HG02870 (cell line): ENCODE data around the gene CLPTM1L.

ENCODE experiments used
- ATAC-seq: cut with Tn5 transposase; IDR thresholded peaks from one replicate; pipeline ENCODE4 v1.9.1; 2021; ENCODE audit warnings: mild to moderate bottlenecking, moderate library complexity; ENCODE audit not compliant: unreplicated experiment

Gene CLPTM1L

DNA sequence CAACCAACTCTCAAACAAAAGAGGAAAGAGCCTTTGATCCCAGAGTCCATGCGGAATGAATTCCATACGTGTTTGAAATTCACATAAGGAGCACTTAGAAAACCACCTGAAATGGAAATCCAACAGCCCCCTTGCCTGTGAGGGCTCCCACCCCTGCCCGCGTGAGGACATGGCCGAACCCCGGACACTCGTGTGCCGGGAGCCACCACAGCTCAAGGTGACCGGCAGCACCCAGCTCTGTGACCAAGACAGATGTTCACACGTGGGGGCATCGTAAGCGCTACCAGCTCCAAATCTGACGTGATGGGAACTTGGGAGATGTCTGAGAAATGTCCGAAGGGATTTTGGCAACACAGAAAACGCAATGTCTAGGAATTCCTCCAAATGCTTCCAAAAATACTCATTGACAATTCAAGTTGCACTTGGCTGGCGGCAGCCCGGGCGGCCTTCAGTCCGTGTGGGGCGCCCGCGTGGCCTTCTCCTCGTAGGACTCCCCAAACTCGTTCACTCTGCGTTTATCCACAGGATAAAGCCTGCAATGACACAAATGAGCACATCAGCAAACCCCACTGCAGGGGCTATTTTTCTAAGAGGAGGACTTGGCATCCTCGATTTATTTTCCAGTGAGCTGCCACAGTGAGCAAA, 26.9 kb downstream of the CLPTM1L start:
- no peak for ATAC-seq

DNA sequence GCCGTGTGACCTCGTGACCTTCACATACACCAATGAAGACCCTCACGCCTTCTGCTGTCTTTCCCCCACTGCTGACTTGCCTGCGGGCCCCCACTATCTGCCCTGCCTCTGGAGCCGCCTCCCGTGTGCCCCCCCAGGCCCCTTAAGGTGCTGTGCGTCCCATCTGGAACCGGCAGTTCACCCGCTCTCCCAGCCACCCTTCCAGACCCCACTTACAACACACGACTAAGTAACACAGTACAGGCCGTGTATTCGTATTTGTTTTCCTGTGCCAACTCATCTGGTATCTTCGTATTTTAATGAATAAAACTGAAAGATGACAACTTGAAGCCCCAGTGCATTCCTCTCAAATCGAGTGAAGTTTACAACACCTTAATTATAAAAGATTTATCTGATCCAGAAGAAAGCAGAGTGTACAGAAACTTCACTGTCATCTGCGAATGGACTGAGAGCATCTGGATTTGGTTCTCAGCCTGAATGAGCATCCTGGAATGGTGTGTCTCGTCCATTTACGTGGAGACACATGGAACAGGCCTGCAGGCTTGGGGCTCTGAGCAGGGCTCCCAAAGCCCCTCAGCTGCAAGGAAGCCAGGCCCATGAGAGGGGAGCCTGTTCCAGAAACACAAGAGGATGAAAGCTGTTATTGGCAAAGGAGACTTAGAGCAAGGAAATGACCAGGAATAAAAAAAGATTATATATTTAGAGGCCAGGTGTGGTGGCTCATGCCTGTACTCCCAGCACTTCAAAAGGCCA, 28.1 kb downstream of the CLPTM1L start:
- ATAC-seq: no peak

DNA sequence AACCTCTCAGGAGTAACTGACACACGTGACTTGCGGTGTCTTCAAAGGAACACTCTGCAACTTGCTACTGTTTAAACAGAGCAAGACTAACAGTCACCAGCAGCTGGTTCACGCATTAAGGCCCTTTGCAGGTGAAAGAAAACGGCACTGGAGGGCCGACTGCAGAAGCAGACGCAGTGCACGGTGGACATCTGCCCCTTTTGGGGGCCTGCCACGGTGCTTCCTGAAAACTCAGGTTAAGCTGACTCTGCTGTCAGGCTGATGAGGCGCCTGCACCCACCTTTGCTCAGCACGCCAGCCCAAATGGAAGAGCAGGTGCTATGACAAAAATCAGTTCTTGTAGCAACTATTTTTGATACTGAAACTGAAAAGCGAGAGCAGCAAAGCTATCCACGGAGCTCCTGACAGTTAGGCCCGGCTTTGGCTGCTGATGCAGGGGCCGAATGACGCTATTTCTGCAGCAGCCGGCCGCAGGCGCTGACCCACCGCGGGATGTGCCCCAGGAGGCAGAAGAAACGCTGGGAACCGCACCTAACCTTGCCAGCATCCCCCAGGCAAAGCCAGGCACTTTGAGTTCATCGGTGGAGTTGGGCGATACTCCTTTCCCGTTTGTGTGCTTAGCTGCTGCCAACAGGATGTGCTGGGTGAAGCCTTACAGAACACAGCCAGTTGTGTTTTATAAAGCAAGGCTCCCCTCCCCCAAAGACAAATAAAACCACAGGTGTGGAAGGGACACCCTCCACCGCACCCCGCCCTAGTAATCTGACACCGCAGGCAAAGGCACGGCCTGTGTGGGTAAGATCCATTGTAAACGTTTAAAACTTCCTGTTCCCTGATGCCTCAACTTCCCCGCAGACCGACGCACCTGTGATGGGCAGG, 29.0 kb downstream of the CLPTM1L start:
- peak; percentile 58 for ATAC-seq

DNA sequence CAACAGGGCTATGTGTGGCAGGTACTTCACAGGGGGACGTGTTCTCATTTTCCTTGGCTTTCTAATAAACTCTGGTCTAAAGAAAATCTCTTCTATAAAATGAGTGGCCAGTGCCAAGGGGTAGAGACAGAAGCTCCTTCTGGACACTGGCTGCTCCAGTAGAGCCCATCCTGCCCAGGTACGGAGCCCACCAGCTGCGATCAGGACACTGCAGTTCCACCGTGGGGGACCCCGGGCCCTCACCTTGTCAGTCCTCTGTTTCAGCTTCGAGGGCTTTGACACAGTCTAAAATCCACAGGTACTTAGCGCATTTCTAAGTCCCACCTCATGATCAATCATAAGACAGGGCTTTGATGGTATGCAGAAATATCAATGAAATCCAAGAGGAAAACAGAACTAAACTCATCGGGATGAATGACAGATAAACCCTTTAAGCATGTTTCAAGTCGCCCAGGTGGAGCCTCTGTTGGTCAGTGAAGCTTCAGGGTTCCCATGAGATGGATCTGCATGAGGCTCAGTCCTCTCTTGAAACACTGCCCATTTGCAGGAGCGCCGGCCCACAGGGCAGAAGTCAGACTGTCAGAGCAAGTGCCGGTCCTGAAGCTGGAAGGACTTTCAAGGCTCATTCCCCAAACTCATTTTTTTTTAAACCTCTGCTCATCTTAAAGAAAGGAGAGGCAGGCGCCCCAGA, 29.7 kb downstream of the CLPTM1L start:
- ATAC-seq: no peak

DNA sequence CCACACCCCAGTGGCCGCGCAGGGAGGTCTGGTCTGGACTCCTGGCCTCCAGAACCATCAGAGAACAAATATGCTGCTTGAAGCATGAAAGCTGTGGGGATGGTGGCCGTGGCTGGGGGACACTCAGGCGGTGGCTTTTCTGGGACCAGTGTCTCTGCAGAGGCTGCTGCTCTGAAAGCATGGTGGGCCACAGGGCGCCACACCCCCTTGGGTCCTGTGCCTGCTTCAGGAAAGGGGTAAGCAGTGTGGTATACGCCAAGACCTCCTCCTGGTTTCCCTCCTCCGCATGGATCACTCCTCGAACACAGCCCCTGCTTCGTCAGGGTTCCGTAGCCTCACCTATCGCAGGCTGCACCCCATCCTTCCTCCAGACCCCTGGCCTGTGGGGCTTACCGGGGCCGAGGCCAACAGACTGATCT, 30.3 kb downstream of the CLPTM1L start:
- no peak for ATAC-seq

DNA sequence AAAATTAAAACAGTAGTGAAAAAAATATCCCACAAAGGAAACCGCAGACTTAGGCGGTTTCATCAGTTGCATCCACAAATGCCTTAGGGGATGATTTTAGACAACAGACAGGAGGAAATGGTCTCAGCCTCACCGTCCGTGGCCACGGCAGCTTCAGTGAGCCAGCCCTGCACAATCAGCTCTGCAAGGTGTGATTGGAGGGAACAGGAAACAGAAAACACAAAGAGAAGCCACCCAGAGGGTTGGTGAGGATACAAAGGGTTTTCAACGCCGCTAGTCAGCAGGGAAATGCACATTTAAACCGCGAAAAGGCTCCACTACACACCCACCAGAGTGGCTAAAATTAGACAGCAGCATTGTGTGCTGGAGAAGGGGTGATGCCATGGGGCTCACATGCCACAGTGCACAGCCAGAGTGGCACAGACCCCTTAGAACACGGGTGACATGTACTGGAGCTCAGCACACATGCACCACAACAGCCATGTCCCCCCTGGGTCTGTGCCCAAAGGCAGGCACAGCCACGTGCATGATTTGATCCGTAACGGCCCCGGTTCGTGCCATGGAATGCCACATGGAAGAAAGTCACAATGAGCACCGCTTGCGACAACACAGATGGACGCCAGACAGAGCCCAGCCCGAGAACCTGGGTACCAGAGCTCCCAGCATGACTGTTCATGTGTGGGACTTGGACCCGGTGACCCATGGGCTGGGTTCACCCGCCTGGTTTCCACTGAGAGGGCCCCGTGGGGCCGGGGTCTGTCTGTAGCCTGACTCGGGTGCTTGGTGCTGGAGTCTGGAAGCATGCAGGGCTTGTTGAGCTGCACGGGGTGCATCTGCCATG, 31.7 kb downstream of the CLPTM1L start:
- peak; percentile 57 for ATAC-seq

DNA sequence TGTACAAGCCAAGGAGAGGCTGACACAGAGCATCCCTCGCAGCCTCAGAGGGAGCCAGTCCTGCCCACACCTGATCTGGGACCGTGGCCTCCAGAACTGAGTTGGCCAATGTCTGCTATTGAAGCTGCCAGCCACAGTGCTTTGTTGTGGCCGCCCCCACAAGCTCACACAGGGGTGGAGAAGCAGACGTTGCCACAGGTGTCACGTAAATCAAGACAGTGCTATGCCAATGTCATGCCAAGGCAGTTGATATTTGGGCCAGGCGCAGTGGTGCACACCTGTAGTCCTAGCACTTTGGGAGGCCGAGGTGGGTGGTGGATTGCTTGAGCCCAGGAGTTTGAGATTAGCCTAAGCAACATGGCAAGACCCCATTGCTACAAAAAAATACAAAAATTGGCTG, 32.7 kb downstream of the CLPTM1L start:
- ATAC-seq: no peak

DNA sequence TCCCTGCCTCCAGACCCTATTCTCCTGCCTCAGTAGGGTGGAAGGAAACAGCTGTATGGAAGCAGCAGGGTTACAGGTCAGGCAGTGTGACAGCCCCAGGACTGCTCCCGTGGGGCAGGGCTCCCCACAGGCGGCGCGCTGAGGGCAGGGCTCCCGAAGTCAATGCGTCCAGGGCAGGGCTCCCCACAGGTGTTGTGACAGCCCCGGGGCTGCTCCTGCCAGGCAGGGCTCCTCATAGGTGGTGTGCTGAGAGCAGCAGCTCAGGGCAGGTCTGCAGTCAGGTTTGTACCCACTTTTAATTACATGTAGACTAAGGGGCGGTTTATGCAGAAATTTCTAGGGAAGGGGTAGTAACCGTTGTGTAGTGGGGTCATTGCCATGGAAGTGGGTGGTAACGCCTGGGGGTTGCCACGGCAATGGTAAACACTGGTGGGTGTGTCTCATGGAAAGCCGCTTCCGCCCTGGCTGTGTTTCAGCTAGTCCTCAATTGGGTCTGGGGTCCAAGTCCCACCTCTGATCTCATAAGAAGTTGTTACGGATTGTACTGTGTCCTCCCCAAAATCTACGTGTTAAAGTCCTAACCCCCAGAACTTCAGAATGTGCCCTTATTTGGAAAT, 33.4 kb downstream of the CLPTM1L start:
- no peak for ATAC-seq

DNA sequence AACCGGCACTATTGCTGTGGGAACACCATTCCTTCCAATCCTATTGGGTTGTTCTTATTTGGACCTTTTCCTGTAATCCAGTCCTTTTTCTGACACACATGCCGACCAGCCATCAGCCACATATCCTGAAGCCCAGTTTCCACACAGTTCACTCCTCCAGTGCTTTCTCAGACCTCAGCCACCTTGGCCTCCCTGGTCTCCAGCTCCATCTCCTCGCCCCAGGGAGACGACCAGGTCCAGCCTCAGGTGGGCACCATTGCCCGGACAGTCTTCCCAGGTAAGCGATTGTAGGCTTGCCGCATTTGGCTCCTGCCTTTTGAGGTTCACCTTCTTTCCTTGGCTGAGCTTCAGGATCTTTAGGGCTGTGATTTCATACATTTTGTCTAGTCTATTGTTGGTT, 34.8 kb downstream of the CLPTM1L start:
- no peak for ATAC-seq

DNA sequence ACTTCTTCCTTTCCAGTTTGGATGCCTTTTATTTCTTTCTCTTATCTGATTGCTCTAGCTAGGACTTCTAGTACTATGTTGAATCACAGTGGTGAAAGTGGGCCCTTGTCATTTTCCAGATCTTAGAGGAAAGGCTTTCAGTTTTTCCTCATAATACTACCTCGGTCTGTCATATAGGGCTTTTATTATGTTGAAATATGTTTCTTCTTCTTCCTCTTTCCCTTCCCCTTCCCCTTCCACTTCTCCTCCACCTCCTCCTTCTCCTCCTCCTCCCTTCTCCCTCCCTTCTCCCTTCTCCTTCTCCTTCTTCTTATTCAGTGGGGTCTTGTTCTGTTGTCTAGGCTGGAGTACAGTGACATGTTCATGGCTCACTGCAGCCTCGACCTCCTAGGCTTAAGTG, 40.9 kb downstream of the CLPTM1L start:
- ATAC-seq: no peak

DNA sequence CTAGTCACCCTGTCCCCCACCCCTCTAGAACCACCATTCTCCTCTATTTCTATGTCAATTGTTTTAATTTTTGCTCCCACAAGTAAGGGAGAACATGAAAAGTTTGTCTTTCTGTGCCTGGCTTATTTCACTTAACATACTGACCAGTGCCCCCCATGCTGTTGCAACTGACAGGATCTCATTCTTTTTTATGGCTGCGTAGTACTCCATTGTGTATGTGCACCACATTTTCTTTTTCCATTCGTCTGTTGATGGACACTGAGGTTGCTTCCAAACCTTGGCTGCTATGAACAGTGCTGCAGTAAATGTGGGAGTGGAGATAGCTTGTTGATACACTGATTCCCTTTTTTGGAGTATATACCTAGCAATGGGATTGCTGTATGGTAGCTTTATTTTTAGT, 42.6 kb downstream of the CLPTM1L start:
- no peak for ATAC-seq

DNA sequence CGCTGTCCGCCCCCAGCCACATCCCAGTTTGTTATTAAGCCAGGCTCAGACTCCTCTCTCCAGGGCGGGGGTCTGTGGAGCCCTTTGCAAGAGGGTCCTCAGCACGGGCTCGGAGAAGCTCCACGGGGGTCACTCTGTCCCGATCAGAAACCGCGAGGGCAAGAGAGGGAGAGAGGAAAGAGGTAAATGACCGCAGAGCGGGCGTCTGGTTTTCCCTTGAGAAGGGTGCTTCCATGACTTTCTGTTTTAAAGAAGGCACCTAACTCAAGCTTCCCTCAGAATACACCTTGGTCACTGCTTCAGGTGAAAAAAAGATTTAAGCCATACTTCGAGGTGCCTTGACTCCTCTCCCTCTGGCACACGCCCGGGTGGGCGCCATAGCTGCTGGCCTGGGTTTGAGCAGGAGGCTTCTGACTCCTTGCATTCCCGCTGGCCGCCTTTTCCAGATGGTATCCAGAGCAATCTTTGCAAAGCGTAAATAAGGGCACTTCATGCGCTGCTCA, 44.3 kb downstream of the CLPTM1L start:
- no peak for ATAC-seq

DNA sequence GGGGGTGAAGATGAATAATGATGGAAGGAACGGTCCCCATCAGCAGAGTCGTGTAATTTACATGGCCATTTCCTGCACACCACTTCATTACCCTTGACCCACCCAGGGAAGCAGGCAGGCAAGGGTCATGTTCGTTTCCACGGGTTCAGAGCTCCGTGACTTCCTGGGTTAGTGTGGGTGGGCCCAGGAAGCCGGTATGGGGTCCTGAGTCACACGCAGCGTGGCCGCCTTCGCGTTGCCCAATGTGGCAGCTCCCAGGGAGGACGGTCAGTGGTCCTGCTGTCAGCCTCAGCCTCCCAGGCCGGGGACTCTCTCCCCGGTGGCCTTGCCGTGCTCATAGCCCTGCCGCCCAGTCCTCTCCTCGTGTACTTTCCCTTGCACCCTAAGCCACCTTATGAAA, 44.9 kb downstream of the CLPTM1L start:
- no peak for ATAC-seq

DNA sequence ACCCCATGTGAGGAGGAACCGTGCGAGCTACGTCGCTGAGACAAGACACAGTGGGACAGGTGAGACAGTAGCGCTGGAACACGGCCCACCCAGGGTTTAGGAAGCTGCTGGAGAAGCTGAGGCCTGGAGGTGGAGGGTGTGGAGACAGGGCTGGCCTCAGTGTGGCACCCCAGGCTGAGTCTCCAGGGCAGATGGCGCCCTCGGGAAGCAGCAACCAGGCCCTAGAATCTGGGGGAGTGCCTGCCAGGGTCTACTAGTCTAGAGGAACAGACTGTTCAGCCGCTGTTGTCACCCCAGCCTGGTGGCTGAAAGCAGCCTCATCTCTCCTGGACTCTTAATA, 45.4 kb downstream of the CLPTM1L start:
- no peak for ATAC-seq

DNA sequence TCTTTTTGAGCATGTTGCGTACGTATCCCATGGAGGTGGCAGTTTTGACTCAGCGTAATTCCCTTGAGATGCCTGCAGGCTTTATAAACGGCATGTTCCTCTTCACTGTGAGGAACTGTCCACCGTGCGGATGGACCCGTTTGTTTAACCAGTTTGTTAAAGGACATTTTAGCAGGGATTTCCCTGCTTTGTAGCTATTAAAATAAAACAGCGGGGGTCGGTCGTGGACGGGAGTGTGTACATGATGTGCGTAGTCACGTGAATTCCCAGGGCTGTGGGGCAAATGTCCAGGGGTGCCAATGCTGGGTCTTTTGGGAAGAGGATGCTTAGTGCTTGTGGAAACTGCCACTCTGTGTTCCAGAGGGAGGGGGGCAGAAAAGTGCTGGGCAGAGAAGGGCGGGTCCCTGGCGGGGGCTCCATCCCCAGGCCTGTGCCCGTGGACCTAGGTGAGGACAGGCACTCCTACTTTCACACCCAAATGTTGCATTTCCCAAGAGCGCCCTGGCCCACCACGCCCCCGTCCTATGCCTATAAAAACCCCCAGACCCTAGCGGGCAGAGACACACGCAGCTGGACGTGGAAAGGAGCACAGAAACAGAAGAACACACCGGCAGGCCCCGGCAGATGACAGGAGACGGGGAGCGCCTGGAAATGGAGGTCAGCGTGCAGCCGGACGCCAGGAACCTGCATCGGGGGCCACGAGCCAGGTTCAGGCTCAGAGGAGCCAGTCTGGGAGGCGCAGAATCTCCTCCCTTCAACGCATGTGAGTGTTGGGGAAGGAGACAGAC, 46.0 kb downstream of the CLPTM1L start:
- no peak for ATAC-seq

DNA sequence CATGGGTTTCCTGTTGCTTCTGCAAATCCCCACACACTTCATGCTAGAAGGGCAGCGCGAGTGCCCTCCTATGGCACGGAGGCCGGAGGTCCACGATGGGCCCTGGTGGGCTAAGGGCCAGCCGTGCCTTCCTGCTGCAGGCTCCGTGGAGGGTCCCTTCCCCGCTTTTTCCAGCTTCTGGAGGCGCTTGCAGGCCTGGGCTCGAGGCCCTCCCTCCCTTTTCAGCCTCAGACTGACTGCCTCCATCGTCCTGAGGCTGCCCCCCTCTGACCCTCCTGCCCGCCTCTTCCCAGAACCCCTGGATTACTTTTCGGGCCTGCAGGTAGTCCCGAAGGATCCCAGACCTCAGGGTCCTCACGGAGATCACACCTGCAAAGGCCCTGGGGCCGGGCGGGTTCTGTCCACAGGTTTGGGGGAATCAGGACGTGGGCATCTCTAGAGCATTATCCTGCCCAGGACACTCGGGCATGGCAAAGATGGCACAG, 46.8 kb downstream of the CLPTM1L start:
- no peak for ATAC-seq

DNA sequence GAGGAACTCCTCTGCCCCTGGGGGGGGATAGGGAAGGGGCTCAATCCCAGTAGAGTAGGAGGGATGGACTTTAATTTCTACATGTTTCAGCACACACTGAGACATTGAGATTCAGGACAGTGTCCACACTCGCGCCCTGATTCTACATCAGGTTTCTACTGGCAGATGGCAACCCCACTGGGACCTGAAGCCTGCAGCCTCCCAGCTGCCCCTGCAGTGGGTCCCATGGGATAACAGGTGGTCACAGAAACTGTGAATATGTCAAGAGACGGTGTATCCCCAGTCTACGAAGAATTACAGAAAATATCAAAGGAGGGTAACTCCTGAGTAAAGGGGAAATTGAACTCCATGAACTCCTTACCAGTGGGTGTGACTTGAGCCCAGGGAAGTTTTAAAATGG, 47.7 kb downstream of the CLPTM1L start:
- no peak for ATAC-seq

DNA sequence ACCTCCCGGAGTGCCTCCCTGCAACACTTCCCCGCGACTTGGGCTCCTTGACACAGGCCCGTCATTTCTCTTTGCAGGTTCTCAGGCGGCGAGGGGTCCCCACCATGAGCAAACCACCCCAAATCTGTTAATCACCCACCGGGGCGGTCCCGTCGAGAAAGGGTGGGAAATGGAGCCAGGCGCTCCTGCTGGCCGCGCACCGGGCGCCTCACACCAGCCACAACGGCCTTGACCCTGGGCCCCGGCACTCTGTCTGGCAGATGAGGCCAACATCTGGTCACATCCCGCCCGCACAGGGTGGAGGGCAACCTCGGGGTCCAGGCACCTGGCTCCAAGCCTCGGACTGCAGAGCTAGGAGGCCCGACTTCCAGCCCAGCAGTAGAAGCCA, 49.3 kb downstream of the CLPTM1L start:
- no peak for ATAC-seq
